Natural killer cell treated with Interleukin-12 subunit alpha and Interleukin-12 subunit beta and Interleukin-15 and Interleukin-18, amount 100 ng/mL, for 72 hours (primary cell): ENCODE results near the gene CRHR1. TPM values are rescaled to one million over a fixed set of nuclear protein-coding genes. Genes with fewer than 3 reads are reported as not detected.

Source experiments
- ATAC-seq, 2 donors: fragments of 150-1000 bp; cut with Tn5 transposase in 1 of 2; sonication (Bioruptor Pico), chemical (Tn5 transposase) in 1 of 2; 2 replicates each; pipeline ENCODE4 v1.10.0; 2021
- DNase-seq: peaks from one replicate; pipeline ENCODE4 v3.0.0; 2022; ENCODE audit warnings: low spot score
- H3K27ac Mint-ChIP-seq, 2 donors: 1 replicate in 1 of 2; 2 replicates in 1 of 2; pipeline ENCODE4 v1.8.0; 2022; ENCODE audit warnings: mixed read lengths in 2 of 2, mild to moderate bottlenecking in 1 of 2, moderate library complexity in 1 of 2
- H3K27me3 Mint-ChIP-seq, 2 donors: 1 replicate in 1 of 2; 2 replicates in 1 of 2; pipeline ENCODE4 v1.8.0; 2022; ENCODE audit warnings: mixed read lengths in 2 of 2
- H3K36me3 Mint-ChIP-seq: one replicate; pipeline ENCODE4 v1.8.0; 2022; ENCODE audit warnings: mixed read lengths
- H3K4me1 Mint-ChIP-seq, 2 donors: 1 replicate in 1 of 2; 2 replicates in 1 of 2; pipeline ENCODE4 v1.8.0; 2022; ENCODE audit warnings: low read depth in 2 of 2, mixed read lengths in 2 of 2, mild to moderate bottlenecking in 1 of 2
- H3K4me3 Mint-ChIP-seq: one replicate; pipeline ENCODE4 v1.8.0; 2022; ENCODE audit warnings: mixed read lengths
- H3K9me3 Mint-ChIP-seq: 2 replicates; pipeline ENCODE4 v1.8.0; 2022; ENCODE audit warnings: mixed read lengths
- total RNA-seq, 2 donors: library from RNA; stranded (reverse); gene quantifications; one replicate each; pipeline ENCODE4 v1.2.3, GENCODE V29; 2022

CRHR1 gene
- total RNA-seq, 2 donors from 2014 or later, result not detected

DNA sequence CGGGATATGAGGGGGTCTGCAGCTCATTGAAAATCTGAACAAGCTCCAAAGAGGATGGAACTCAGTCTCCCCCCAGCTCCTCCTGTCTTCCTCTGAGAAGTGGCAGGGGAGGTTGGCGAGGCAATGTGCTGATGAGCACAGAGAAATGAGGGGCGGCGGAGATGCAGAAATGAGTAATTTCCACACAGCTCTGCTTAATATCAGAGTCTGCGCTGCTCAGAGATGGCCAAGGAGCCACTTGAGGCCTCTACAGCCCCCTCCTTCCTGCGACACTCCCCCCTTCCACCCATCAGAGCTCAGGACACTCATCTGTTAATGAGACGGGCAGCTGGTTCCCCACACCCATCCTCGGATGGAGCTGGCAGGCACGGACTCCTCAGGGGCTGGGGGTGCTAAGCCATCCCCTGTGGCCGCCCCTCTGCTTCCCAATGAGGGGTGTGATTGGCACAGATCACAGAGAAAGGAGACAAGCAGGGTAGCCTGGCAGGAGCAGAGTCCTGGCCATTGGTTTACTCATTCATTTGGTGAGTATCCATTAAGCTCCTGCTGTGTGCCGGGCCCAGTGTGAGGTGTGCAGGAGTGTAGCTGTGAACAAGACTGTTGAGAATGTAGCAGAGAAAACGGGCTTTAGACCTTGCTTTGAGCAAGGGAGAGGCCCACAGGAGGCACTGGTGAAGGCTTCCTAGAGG, 12.7 kb upstream of the CRHR1 start:
- Mint-ChIP-seq H3K27me3 (peaks cover 15 to 31% of the 10 kb centered on the region in 2 donors), H3K9me3 (no peaks in the 10 kb centered on the region), H3K27ac (no peak overlapping the region), H3K4me1 (no peaks in the 10 kb centered on the region), H3K36me3 (no peaks in the 10 kb centered on the region), H3K4me3 (no peak overlapping the region)
- DNase-seq, result no peak
- ATAC-seq, result no peak

DNA sequence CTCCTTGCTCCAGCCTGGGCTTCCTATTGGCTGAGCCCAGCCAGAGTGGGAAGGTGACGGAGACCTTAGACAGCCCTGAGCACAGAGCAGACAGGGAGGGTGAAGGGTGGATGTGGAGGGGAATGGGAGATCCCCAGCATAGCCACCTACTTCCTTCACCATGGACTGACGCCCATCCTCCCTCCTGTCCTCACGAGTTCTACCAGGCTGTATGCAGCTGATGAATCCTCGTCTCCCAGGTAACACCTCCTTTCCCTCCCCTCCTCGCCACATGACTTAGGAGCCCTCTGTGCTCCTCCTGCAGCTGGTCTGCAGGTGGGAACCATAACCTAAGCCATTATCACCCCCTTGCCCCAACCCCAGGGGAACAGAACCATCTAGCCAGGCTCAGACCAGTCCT, 9.0 kb upstream of the CRHR1 start:
- ATAC-seq (peak in 1 of 2 donors; percentile 28), DNase-seq (no peak)
- no peaks in the 10 kb centered on the region for H3K4me1 Mint-ChIP-seq
- H3K36me3 Mint-ChIP-seq, result no peaks in the 10 kb centered on the region
- no peaks in the 10 kb centered on the region for H3K9me3 Mint-ChIP-seq
- no peak overlapping the region for H3K27ac Mint-ChIP-seq
- peaks cover 34 to 38% of the 10 kb centered on the region in 2 donors for H3K27me3 Mint-ChIP-seq
- H3K4me3 Mint-ChIP-seq, result no peak overlapping the region

DNA sequence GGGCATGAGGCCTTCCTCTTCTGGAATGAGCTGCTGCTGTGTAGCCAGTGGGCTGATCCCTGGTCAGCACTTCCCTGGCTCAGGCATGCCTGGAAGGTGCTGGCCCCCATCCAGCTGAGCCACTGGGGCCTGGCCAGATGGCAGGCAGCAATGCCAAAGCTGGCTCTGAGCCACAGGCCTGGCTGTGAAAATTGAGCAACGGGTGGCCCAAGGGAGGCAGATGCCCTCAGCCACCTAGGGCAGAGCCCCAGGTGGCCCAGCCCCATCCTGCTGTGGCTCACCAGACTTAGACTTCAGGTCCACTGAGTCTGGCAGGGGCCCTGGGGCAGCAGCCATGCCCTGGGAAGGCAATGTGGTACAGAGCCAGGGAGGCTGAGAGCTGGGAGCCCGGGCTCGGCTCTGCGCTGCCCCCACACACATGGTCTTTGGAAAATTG, 8.5 kb upstream of the CRHR1 start:
- Mint-ChIP-seq H3K4me3 (no peak overlapping the region), H3K27ac (no peak overlapping the region), H3K36me3 (no peaks in the 10 kb centered on the region), H3K4me1 (no peaks in the 10 kb centered on the region), H3K9me3 (no peaks in the 10 kb centered on the region), H3K27me3 (peaks cover 39 to 40% of the 10 kb centered on the region in 2 donors)
- no peak for DNase-seq
- ATAC-seq, result peak in 1 of 2 donors; percentile 37

DNA sequence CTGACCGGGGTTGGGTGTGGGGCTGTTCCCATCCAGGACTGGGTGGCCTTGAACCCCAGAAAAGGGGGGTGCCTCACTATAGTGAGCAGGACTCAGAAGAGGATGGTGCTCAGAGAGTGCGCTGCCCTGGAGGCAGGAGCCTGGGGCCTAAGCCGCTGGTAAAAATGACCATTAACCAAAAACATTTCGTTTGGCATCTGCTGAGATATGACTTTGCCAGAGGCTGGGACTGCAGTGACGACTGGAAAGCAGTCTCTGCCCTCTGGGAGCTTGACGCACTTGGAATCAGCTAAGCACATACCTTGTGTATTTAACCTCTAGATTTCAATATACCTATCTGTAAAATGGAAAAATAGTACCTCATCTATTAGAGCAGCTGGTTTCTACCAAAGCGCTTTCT, 7.2 kb upstream of the CRHR1 start:
- H3K4me3 Mint-ChIP-seq, result no peak overlapping the region
- DNase-seq, result no peak
- H3K27me3 Mint-ChIP-seq, result peaks cover 41 to 52% of the 10 kb centered on the region in 2 donors
- no peak overlapping the region for H3K27ac Mint-ChIP-seq
- no peaks in the 10 kb centered on the region for H3K36me3 Mint-ChIP-seq
- no peaks in the 10 kb centered on the region for H3K9me3 Mint-ChIP-seq
- no peak for ATAC-seq
- no peaks in the 10 kb centered on the region for H3K4me1 Mint-ChIP-seq

DNA sequence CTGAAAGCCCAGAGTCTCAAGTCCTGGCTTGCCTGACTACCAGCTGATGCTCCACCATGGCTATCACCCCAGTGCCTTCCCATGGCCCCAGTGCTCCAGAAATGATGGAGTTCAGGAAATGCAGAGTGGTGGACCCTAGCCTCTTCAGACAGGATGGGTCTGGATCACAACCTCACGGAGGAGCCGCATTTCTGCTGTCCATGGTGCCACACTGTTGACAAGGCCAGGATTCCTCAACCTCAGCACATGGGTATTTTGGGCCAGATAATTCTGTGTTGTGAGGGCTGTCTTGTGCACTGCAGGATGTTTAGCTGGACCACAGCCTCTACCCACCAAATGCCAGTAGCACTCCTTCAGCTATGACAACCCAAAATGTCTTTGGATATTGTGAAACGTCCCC, 6.7 kb upstream of the CRHR1 start:
- DNase-seq (no peak), ATAC-seq (no peak)
- Mint-ChIP-seq H3K36me3 (no peaks in the 10 kb centered on the region), H3K9me3 (no peaks in the 10 kb centered on the region), H3K27ac (no peak overlapping the region), H3K4me1 (no peaks in the 10 kb centered on the region), H3K4me3 (no peak overlapping the region), H3K27me3 (peaks cover 44 to 57% of the 10 kb centered on the region in 2 donors)

DNA sequence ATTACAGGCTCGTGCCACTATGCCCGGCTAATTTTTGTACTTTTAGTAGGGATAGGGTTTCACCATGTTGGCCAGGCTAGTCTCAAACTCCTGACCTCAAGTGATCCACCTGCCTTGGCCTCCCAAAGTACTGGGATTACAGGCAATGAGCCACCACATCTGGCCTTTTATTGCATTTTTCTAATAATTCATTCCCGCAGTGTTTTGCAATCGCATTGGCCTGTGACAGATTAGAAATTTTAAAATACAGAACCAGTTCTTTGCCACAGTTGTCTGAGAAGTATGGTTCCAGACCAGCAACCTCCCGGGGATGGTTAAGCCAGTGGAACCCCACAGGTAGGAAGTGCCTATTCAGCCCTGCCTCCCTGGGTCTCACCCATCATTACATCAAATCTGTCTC, 3.2 kb upstream of the CRHR1 start:
- H3K4me1 Mint-ChIP-seq, result peaks cover 0 to 3% of the 10 kb centered on the region in 2 donors
- DNase-seq (no peak), ATAC-seq (no peak)
- no peaks in the 10 kb centered on the region for H3K36me3 Mint-ChIP-seq
- no peak overlapping the region for H3K4me3 Mint-ChIP-seq
- H3K9me3 Mint-ChIP-seq, result no peaks in the 10 kb centered on the region
- H3K27ac Mint-ChIP-seq, result no peak overlapping the region
- H3K27me3 Mint-ChIP-seq, result peaks cover 42 to 52% of the 10 kb centered on the region in 2 donors

DNA sequence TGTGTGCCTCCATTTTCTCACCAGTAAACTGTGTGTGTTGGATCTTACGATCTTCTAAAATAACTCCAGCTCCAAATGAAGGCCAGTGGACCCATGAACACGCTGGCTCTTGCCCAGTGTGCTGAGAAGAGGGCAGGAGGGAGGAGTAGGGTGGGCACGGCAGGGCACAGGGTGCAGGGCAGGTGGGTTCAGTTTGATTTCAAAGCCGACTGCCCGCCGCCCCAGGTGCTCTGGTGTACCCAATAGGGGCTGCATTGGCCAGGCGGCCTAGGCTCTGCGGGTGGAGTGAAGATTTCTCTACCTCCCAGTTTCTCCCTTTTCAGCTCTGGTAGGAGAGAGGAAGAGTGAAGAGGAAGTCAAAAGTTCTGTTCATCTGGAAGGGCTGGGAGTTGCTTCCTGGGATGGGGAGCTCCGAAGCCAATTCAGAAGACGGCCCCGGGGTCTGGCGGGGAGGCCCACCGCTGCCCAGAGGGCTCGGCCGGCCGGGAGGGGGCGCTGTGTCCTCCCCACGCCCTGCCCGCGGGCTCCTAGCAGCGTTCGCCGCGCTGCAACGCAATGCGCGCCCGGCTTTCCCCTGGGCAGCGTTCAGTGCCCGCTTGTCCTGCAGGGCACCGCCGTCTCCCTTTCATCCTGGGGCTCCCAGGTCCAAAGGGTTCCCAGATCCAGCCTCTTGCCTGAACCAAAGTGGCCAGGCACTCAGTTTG, 1.1 kb upstream of the CRHR1 start:
- Mint-ChIP-seq H3K27ac (no peak overlapping the region), H3K9me3 (no peaks in the 10 kb centered on the region), H3K27me3 (peaks cover 48 to 64% of the 10 kb centered on the region in 2 donors), H3K36me3 (no peaks in the 10 kb centered on the region), H3K4me3 (peak overlapping the region; percentile 54), H3K4me1 (peaks cover 0 to 3% of the 10 kb centered on the region in 2 donors)
- DNase-seq (no peak), ATAC-seq (peak; percentile 45 to 60)

DNA sequence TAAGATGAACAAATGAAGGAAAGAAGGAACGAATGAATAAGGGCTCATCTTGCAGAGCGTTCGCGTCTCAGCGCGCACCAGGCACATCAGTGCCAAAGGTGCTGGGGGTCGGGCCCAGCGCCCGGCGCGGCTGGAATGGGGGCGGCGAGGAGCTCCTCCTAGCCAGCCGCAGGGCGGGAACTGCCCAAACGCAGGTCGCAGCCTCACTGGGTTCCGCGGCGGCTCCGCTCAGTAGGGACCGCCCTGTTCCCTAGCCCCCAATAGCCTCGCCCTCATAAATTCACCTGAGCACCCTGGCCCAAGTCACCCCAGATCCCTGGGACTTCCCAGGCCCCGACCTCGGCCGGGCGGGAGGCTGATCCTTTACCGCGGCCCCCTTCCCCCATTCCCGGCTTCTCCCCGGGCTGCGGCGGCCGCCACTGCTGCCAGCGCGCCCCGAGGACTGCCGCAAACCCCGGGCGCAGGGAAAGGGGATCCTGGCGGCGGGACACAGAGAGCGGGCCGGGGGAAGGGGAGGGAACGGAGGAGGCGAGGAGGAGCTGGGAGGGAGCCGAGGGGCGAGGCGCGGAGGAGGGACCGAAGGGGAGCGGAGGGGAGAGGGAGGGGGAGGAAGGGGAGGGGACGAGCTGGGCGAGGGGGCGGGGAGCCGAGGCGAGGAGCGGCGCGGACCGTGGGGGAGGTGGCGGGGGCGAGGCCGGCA, 377 bp upstream of the CRHR1 start:
- ATAC-seq (peak in 1 of 2 donors; percentile 10), DNase-seq (no peak)
- Mint-ChIP-seq H3K4me3 (peak overlapping the region; percentile 54), H3K27me3 (peaks cover 49 to 61% of the 10 kb centered on the region in 2 donors), H3K9me3 (no peaks in the 10 kb centered on the region), H3K36me3 (no peaks in the 10 kb centered on the region), H3K27ac (no peak overlapping the region), H3K4me1 (peaks cover 0 to 3% of the 10 kb centered on the region in 2 donors)

DNA sequence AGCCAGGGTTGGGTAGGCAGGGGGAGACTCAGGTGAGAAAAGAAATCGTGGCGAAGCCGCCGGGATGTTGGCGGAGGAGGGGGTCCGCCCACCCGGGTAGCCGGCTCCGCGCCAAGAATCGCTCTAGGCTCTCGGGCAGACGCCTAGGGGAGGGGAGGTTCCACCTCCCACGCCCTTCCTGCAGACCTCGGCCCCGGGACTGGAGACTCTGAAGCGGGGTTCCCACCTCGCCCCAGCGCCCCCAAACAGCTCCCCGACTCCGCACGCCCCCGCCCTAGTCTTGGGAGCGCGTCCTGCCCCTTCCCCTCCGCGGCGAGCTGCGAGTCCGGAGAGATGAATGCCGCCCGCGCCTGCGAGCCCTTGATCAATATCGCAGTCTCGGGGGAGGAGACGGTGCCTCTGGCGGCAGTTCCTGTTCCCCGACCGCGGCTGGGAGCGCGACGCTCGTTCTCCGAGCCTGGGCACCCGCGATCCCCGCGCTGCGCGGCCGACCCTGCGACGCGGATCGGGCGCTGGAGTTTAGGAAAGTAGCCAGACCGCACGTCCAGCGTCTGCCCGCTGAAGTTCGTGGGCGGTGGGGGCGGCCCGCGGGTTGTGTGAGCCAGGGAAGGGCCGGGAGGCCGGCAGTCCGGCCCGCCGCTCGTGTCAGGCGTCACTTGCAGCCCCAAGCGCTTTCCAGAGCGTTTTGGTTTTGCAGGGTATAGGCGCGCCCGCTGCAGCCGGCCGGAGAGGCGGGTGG, 790 bp downstream of the CRHR1 start:
- H3K27ac Mint-ChIP-seq, result no peak overlapping the region
- peak overlapping the region; percentile 42 for H3K4me3 Mint-ChIP-seq
- DNase-seq (no peak), ATAC-seq (peak; percentile 44 to 69)
- no peaks in the 10 kb centered on the region for H3K36me3 Mint-ChIP-seq
- H3K27me3 Mint-ChIP-seq, result peaks cover 48 to 56% of the 10 kb centered on the region in 2 donors
- H3K4me1 Mint-ChIP-seq, result peaks cover 0 to 3% of the 10 kb centered on the region in 2 donors
- no peaks in the 10 kb centered on the region for H3K9me3 Mint-ChIP-seq

DNA sequence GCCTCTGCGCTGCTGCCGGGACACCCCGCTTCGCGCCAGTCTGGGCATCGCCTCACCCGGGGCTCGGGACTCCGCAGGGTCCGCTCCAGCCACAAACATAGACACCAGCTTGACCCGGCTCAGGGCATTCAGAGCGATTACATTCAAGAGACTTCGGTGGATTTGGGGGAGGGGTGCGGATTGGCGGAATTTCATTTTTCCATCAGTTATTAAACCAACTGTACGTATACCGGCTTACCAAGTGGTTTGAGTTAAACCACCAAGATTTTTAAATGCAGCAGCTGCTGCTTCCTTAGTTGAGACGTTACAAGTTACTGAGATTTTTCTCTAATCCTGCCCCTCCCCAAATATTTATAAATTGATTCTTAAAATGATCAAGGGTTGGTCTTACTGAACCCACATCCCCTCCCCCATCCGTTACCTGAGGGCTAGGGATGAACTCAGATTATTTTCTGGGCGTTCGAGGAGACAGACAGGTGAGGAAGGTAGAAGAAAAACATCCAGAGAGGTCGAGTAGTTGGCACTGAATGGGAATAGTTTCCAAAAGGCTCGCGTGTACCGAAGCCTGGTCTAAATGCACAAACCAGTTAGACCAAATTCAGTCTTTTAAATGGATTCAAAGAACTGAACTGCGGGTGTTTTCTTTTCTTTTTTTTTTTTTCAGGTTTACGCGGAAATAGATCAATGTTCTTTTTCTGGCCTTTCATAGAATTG, 1.5 kb downstream of the CRHR1 start:
- Mint-ChIP-seq H3K36me3 (no peaks in the 10 kb centered on the region), H3K27me3 (peaks cover 47 to 48% of the 10 kb centered on the region in 2 donors), H3K4me3 (peak overlapping the region; percentile 22), H3K4me1 (peaks cover 0 to 3% of the 10 kb centered on the region in 2 donors), H3K27ac (no peak overlapping the region), H3K9me3 (no peaks in the 10 kb centered on the region)
- ATAC-seq (no peak), DNase-seq (no peak)

DNA sequence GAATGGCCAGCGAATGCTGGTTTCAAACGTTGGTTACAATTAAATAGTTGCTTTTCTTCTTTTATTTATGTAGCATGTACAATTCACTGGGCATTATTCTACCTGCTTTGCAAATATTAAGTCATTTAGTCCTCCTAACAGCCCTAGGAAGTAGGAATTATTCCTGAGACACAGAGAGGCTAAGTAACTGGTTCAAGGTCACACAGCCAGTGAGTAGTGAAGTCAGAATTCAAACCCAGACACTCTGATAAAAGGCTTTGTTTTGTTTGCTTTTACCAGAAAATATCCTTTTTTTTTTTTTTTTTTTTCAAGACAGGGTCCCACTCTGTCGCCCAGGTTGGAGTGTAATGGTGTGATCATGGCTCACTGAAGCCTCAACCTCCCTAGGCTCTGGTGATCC, 2.2 kb downstream of the CRHR1 start:
- no peak for ATAC-seq
- Mint-ChIP-seq H3K4me1 (peaks cover 0 to 3% of the 10 kb centered on the region in 2 donors), H3K4me3 (peak overlapping the region; percentile 6), H3K27ac (no peak overlapping the region), H3K9me3 (no peaks in the 10 kb centered on the region), H3K27me3 (peaks cover 41 to 43% of the 10 kb centered on the region in 2 donors), H3K36me3 (no peaks in the 10 kb centered on the region)
- no peak for DNase-seq

DNA sequence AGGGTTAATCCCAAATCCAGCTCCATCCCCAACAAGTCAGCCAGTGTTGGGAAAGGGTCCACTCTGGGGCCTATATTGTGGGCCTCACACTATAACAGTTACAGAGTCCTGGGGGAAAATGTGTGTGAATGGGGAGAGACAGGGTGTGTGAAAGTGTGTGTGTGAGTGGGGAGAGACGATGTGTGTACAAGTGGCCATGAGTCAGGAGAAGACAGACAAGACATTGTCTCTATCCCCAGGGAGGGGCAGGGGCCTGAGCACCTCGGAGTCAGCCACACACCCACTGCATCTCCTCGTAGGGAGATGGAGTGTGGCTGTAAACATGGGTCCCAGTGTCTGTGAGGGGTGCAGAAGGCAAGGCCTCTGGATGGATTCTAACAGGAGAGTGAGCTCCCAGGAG, 2.9 kb downstream of the CRHR1 start:
- no peak for ATAC-seq
- Mint-ChIP-seq H3K4me3 (no peak overlapping the region), H3K27me3 (peaks cover 39 to 41% of the 10 kb centered on the region in 2 donors), H3K27ac (no peak overlapping the region), H3K36me3 (no peaks in the 10 kb centered on the region), H3K9me3 (no peaks in the 10 kb centered on the region), H3K4me1 (peaks cover 0 to 3% of the 10 kb centered on the region in 2 donors)
- DNase-seq, result no peak

DNA sequence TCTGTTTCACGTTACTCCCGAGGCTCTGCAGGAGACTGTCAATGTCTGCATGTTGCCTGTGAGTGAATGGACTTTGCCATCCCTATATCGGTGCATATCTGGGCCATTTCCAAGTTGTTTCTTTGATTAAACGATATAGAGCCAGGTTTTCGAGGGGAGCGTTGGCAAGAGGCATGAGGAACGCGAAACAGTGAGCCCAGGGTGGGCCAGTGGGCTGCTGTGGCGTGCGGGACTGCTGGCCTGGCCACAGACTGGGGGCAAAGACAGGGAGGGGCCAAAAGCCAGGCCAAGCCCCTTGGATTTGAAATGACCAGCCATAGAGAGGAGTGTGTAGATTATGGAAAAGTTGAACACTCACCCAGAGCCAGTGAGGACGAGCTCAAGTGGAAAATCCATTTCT, 3.5 kb downstream of the CRHR1 start:
- H3K27ac Mint-ChIP-seq, result no peak overlapping the region
- no peaks in the 10 kb centered on the region for H3K9me3 Mint-ChIP-seq
- no peak overlapping the region for H3K4me3 Mint-ChIP-seq
- H3K4me1 Mint-ChIP-seq, result peaks cover 0 to 8% of the 10 kb centered on the region in 2 donors
- H3K27me3 Mint-ChIP-seq, result peaks cover 40 to 42% of the 10 kb centered on the region in 2 donors
- ATAC-seq (no peak), DNase-seq (no peak)
- H3K36me3 Mint-ChIP-seq, result no peaks in the 10 kb centered on the region
